Thymus (tissue), 11 donors: ENCODE results near the gene TCEAL8. TPM values are rescaled to one million over a fixed set of nuclear protein-coding genes. Genes with fewer than 3 reads are reported as not detected.
"Not testable (repeated sequence)": the region's sequence is repeated elsewhere in the genome, so short reads cannot be mapped to it uniquely, and the experiment has no call there.

Experiments
- DNase-seq, 9 donors: peaks; one replicate each; pipeline ENCODE4 v3.0.0-alpha.2; 2013; ENCODE audit warnings: low spot score in 9 of 9, low read depth in 6 of 9, missing footprints in 1 of 9
- H3K27ac ChIP-seq, 2 donors: one replicate each; pipeline ENCODE4 v1.5.1; 2013; ENCODE audit warnings: control low read depth in 1 of 2, low read depth in 1 of 2, low read length in 1 of 2, mild to moderate bottlenecking in 1 of 2, moderate library complexity in 1 of 2
- H3K27me3 ChIP-seq, 2 donors: one replicate each; pipeline ENCODE4 v1.5.1; 2013; ENCODE audit warnings: low read length in 1 of 2; ENCODE audit not compliant: control insufficient read depth in 2 of 2, insufficient read depth in 1 of 2
- H3K36me3 ChIP-seq, 2 donors: one replicate each; pipeline ENCODE4 v1.5.1; 2013; ENCODE audit warnings: low read length in 1 of 2, mild to moderate bottlenecking in 1 of 2, moderate library complexity in 1 of 2; ENCODE audit not compliant: control insufficient read depth in 2 of 2, insufficient read depth in 2 of 2
- H3K4me1 ChIP-seq, 2 donors: one replicate each; pipeline ENCODE4 v1.5.1; 2013; ENCODE audit warnings: low read length in 2 of 2; ENCODE audit not compliant: control insufficient read depth in 2 of 2, insufficient read depth in 2 of 2
- H3K4me3 ChIP-seq, 2 donors: one replicate each; pipeline ENCODE4 v1.5.1; 2013; ENCODE audit warnings: low read length in 2 of 2, control low read depth in 1 of 2, mild to moderate bottlenecking in 1 of 2
- H3K9me3 ChIP-seq, 2 donors: one replicate each; pipeline ENCODE4 v1.5.1; 2013; ENCODE audit warnings: low read length in 1 of 2, mild to moderate bottlenecking in 1 of 2; ENCODE audit not compliant: control insufficient read depth in 2 of 2, insufficient read depth in 1 of 2
- WGBS: extraction: QIAGEN DNeasy Blood & Tissue Kit; methylation state at CpG from one replicate; pipeline ENCODE4 v1.1.7; 2013; 5-methylcytosine and 5-hydroxymethylcytosine counted together
- polyA plus RNA-seq: library from polyadenylated mRNA; stranded (reverse); fragments of 200-250 nt; gene quantifications from one replicate; pipeline ENCODE4 v1.2.3, GENCODE V29; 2013
- total RNA-seq: library from RNA; stranded (reverse); fragments of 120-200 nt; gene quantifications from one replicate; pipeline ENCODE4 v1.2.4, GENCODE V29; 2013
- donor health status: healthy.

The TCEAL8 gene
- total and polyA plus RNA-seq, 2 donors: 90.6 to 116 TPM

DNA sequence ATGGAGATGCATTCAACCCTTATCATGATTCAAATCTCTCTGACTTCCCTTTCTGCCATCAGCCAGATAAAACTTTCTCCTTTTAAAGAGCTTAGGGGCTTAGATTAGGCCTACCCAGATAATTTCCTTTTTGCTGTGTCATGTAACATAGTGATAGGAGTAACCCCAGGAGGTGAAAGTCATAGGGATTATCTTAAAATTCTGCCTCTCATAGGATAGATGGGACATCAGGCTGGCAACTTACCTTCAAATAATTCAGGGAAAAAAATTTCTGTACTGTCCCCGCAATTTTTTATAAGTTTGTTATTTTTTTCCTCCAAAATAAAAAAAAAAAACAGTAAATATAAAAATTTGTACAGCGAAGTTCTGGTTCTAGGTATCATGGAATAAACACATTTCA, 19.3 kb downstream of the TCEAL8 start:
- WGBS: 90% methylated on average over 2 of the region's 2 CpGs
- not testable (repeated sequence) for H3K27ac ChIP-seq, H3K27me3 ChIP-seq, DNase-seq, H3K36me3 ChIP-seq, H3K9me3 ChIP-seq, H3K4me1 ChIP-seq, H3K4me3 ChIP-seq

DNA sequence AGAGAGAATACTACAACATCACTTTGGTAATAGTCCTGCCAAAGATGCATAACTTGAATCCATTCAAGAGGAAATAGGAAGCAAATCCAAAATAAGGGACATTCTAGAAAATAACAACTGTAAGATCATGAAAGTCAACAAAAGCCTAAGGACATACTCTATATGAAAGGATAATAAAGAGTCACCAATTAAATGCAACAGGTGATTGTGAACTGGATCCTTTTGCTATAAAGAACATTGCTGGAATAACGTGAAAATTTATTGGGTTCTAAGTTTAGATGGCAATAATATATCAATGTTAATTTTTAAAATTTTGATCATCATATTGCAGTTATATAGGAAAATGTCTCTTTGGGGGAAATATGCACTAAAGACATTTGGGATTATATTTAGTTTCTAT, 20.1 kb downstream of the TCEAL8 start:
- Histone ChIP-seq H3K27ac (no peak overlapping the region), H3K4me3 (no peak overlapping the region), H3K27me3 (no peaks in the 10 kb centered on the region), H3K36me3 (no peaks in the 10 kb centered on the region), H3K9me3 (no peaks in the 10 kb centered on the region), H3K4me1 (no peaks in the 10 kb centered on the region)
- WGBS: 98% methylated on average over 1 of the region's 1 CpG
- DNase-seq: no peak

DNA sequence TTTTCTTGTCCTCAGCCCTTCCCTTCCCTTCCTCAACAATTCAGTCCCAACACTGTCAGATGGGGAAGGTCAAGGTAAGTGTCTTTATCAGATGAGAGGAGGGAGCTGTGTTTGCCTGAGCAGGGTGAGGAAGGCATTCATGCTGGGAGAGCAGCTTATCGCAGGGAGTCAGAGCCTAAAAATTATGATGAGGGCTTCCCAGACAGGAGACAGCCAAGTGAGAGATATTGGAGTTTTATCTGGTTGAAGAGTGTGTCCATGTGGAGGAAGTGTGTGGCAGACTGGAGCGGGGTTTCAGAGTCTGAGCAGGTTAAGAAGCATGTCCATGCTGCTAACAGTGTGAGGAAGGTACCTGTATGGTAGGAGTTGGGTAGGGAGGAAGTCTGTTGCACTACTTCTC, 21.7 kb downstream of the TCEAL8 start:
- H3K4me3 ChIP-seq: no peak overlapping the region
- no peaks in the 10 kb centered on the region for H3K36me3 ChIP-seq
- no peaks in the 10 kb centered on the region for H3K27me3 ChIP-seq
- no peaks in the 10 kb centered on the region for H3K4me1 ChIP-seq
- no peak for DNase-seq
- H3K9me3 ChIP-seq: no peaks in the 10 kb centered on the region
- 100% methylated on average over 2 of the region's 2 CpGs for WGBS
- H3K27ac ChIP-seq: no peak overlapping the region

DNA sequence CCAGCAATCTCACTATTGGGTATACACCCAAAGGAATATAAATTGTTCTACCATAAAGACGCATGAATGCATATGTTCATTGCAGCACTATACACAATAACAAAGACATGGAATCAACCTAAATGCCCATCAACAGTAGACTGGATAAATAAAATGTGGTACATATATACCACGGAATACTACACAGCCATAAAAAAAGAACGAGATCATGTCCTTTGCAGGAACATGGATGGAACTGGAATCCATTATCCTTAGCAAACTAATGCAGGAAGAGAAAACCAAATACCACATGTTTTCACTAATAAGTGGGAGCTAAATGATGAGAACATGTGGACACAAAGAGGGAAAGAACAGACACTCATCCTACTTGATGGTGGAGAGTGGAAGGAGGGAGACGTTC, 29.0 kb downstream of the TCEAL8 start:
- H3K4me3 ChIP-seq, DNase-seq, H3K27ac ChIP-seq, H3K36me3 ChIP-seq, H3K4me1 ChIP-seq, H3K27me3 ChIP-seq, H3K9me3 ChIP-seq: not testable (repeated sequence)
- 96% methylated on average over 4 of the region's 4 CpGs for WGBS

DNA sequence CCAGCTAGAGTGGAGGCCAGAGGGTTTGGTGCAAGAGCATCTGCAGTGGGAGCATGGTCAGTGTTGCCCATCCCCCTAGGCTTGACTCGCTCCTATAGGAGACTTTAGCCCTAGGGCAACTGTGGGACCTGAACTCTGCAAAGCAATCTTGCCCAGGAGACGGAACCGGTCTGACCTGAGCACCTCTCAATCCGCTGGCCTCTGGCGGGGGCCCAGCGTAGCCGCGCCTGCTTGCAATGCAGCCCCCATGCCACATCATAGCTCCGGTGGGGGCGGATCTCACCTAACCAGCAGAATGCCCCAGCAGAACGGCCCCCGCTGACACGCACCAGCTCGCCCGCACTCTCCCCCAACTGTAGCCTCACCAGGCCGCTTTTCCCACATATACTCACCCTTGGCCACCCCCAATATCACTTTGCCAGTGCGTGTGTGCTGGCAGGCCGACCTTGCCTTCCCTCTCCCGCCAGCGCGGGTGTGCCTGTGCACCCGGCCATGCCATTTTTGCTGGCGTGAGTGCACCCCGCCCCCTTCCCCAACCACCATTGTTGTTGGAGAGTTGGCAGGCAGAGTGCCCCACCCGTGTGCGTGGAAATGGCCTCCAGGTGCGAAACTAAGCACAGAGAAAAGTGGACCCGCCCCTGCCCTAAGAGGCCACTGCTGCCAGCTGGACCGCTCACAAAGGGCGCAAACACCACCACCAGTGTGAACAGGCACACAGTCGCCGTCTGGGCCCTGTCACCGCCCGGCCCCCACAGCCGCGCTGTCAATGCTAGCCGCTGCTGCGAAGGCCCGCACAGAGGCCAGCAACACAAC, 34.2 kb downstream of the TCEAL8 start:
- Histone ChIP-seq H3K27ac (no peak overlapping the region), H3K27me3 (peaks cover 0 to 6% of the 10 kb centered on the region in 2 donors), H3K9me3 (no peaks in the 10 kb centered on the region), H3K4me1 (peaks cover 0 to 5% of the 10 kb centered on the region in 2 donors), H3K36me3 (no peaks in the 10 kb centered on the region), H3K4me3 (no peak overlapping the region)
- DNase-seq: no peak
- 86% methylated on average over 39 of the region's 39 CpGs for WGBS

DNA sequence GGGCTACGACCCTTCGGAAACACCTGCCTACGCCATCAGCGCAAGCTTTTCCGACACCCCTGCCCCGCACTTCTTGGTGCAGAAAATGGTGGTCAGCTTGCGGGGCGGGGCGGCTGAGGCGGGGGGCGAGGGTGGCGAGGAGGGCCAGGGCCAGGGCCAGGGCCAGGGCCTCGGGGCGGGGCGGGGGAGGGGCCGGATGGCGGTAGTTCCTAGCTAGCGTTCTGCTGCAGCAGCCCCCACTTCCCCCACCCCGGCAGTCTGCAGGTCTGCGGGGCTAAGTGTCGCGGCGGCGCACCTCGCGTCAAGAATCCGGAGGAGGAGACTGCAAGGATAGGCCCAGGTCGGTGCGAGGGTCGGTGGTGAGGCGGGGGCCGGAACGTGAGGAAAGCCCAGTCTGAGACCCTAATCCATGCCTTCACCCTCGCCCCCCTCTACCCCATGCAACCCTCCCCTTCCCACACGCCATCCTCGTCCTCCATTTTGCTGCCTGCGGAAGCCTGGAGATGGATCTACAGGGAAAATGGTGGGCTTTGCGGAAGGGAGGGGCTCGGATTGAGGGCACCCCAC, 39.4 kb downstream of the TCEAL8 start:
- H3K27ac ChIP-seq: peak overlapping the region; percentile 76 to 81
- whole genome bisulfite sequencing: 4% methylated on average over 39 of the region's 39 CpGs
- peak in 6 of 9 donors; percentile 24 to 62 (median 30) for DNase-seq
- H3K4me1 ChIP-seq: peaks cover 3 to 5% of the 10 kb centered on the region in 2 donors
- H3K27me3 ChIP-seq: no peaks in the 10 kb centered on the region
- H3K4me3 ChIP-seq: peak overlapping the region; percentile 62 to 70
- no peaks in the 10 kb centered on the region for H3K36me3 ChIP-seq
- H3K9me3 ChIP-seq: no peaks in the 10 kb centered on the region

DNA sequence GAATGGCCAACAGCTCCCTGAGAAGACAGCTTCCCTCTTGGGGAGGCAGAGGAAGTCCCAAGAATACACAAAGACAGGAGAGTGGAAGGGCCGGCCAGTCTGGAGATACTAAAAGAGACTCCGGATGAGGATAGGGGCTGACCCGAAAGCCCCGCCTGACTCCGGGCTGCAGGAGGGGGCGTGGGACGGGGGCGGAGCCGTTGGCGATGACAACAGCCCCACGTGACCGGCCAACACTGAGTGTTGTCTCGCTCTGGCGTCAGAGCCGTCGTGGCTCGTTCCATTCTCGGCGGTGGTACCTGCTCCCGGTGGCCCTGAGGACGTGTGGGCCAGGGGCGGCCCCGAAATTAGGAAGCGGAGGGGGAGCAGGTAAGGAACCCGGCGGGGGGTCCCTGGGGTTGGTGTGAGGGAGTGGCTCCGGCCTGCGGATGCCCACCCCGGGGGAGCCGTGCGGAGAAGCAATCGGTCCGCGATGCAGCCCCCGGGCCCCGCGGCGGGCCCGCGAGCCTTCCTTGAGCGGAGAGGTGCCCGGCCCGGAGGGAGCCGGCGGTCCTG, 40.0 kb downstream of the TCEAL8 start, which contains the start of gene BEX4:
TSS of gene BEX4 (plus strand) at position 239 of the 555 bp plus-strand sequence. CDS start 1,046 bp downstream, outside the sequence.
- Histone ChIP-seq H3K36me3 (no peaks in the 10 kb centered on the region), H3K4me1 (peaks cover 3 to 5% of the 10 kb centered on the region in 2 donors), H3K9me3 (no peaks in the 10 kb centered on the region), H3K4me3 (peak within 1 kb of the TSS; percentile 62 to 70), H3K27ac (peak within 1 kb of the TSS; percentile 76 to 81), H3K27me3 (no peaks in the 10 kb centered on the region)
- 0% methylated on average over 44 of the region's 45 CpGs for WGBS
- peak; percentile 53 to 86 (median 62) for DNase-seq

DNA sequence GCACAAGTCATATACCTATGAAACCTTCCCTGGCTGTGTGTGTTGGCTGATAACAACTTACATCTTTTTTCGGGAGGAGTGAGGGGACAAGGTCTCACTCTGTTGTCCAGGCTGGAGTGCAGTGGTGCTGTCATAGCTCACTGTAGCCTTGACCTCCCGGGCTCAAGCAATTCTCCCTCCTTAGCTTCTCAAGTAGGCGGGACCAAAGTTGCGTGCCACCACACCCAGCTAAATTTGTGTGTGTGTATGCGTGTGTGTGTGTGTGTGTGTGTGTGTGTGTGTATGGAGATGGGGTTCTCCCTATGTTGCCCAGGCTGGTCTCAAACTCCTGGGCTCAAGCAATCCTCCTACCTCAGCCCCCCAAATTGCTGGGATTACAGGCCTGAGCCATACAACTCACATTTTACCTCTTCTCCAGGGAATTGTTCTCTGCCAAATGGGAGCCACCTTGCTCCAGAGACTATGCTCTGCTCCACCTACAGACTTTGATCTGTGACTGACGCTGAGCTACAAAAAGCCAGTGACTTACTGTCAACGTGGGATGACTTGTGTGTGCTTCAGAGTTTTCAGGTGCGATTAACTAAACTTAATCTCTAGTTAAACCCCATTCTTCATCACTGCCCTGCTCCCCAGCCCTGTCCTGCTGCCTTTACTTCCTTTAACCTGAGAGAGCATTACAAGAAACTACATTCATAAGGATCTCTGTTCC, 42.1 kb downstream of the TCEAL8 start:
- 95% methylated on average over 7 of the region's 8 CpGs for WGBS

More for the DNA sequence above, 42.1 kb downstream of the TCEAL8 start:
- Histone ChIP-seq H3K36me3 (no peaks in the 10 kb centered on the region), H3K4me3 (no peak overlapping the region), H3K27ac (no peak overlapping the region), H3K27me3 (no peaks in the 10 kb centered on the region), H3K4me1 (peaks cover 3 to 5% of the 10 kb centered on the region in 2 donors), H3K9me3 (no peaks in the 10 kb centered on the region)
- DNase-seq: no peak
